ENCODE data around the gene MRPL43. TPM values are rescaled to one million over a fixed set of nuclear protein-coding genes. Genes with fewer than 3 reads are reported as not detected.
A peak's percentile ranks its signal among the peaks of the same experiment; 100 is the strongest.

The MRPL43 gene
- total and polyA plus RNA-seq, 10 of the 15 experiments (the other 5 are each of a cell fraction or from before 2014, with no cell fraction given) = 16.6 to 108 (median 65.1) TPM

- no peak for TF ChIP-seq TAF1 (IDR thresholded peaks at IDR 0.05; ENCODE audit: borderline replicate concordance, low read depth, low read length)
- no peak for TF ChIP-seq RAD21 (IDR thresholded peaks at IDR 0.05; ENCODE audit: insufficient read depth, low read depth, low read length)
- no peak for TF ChIP-seq NRF1 (conservative IDR thresholded peaks at IDR 0.05; ENCODE audit: low read depth, low read length)
- no peak for TF ChIP-seq BMI1 (IDR thresholded peaks at IDR 0.05; ENCODE audit: borderline replicate concordance)
- TF ChIP-seq STAT3 (IDR thresholded peaks at IDR 0.05; ENCODE audit: low read depth, low read length) = no peak
- TF ChIP-seq GABPA (IDR thresholded peaks at IDR 0.05; ENCODE audit: low read depth) = no peak
- TF ChIP-seq IKZF1 (conservative IDR thresholded peaks at IDR 0.05) = no peak
- no peak for TF ChIP-seq MYB (IDR thresholded peaks at IDR 0.05; ENCODE audit: borderline replicate concordance, low read depth, low read length)
- peak; percentile 69 to 92; a peak in 3 of 4 replicates for TF ChIP-seq BHLHE40 (IDR thresholded peaks at IDR 0.05; ENCODE audit: borderline replicate concordance in 1 of 2, low read depth in 2 of 2, low read length in 1 of 2)
- no peak for TF ChIP-seq NFIC (IDR thresholded peaks at IDR 0.05; ENCODE audit: low read depth, low read length)
- no peak for TF ChIP-seq KLF5 (IDR thresholded peaks at IDR 0.05; ENCODE audit: partially characterized antibody)
- TF ChIP-seq CREB1 (IDR thresholded peaks at IDR 0.05; ENCODE audit: low read depth) = peak; percentile 86
- TF ChIP-seq NBN (IDR thresholded peaks at IDR 0.05) = no peak
- TF ChIP-seq CUX1 (IDR thresholded peaks at IDR 0.05; ENCODE audit: insufficient replicate concordance, low read depth, low read length) = no peak
- no peak for TF ChIP-seq MAX (IDR thresholded peaks at IDR 0.05; ENCODE audit: low read depth, low read length)
Measured at GRCh38 chr10:101031796-101032636, 44.7 kb upstream of the MRPL43 start (continued).

Measured in GM12878 (cell line).